GM12891 (cell line): ENCODE data around the gene HOXB5.

Experiments used
- DNase-seq: peaks from one replicate; pipeline ENCODE4 v3.0.0; 2011; ENCODE audit warnings: low spot score; ENCODE audit not compliant: insufficient read length
- FAIRE-seq: peaks from 2 replicates; lab custom pipeline; 2011; peaks lifted over from hg19 to GRCh38; lab: Jason Lieb, UNC
- PAX5 ChIP-seq: IDR thresholded peaks from 2 replicates; pipeline ENCODE4 v1.6.1; 2011; ENCODE audit warnings: low read length, moderate library complexity, mild to moderate bottlenecking; ENCODE audit not compliant: insufficient read depth, severe bottlenecking
- POLR2A ChIP-seq: IDR thresholded peaks from 2 replicates; pipeline ENCODE4 v1.6.1; 2011; ENCODE audit warnings: low read depth, low read length, control low read depth
- POLR2AphosphoS5 ChIP-seq: IDR thresholded peaks from 2 replicates; pipeline ENCODE4 v1.6.1; 2011; ENCODE audit warnings: low read depth, low read length, control low read depth
- POU2F2 ChIP-seq: IDR thresholded peaks from 2 replicates; pipeline ENCODE4 v1.6.1; 2011; ENCODE audit warnings: low read depth, mild to moderate bottlenecking, control low read depth, low read length, moderate library complexity
- SPI1 ChIP-seq: IDR thresholded peaks from 2 replicates; pipeline ENCODE4 v1.6.1; 2011; ENCODE audit warnings: low read depth, low read length, control low read depth
- TAF1 ChIP-seq: IDR thresholded peaks from 2 replicates; pipeline ENCODE4 v1.6.1; 2011; ENCODE audit warnings: low read depth, low read length, control low read depth

The HOXB5 gene

DNA sequence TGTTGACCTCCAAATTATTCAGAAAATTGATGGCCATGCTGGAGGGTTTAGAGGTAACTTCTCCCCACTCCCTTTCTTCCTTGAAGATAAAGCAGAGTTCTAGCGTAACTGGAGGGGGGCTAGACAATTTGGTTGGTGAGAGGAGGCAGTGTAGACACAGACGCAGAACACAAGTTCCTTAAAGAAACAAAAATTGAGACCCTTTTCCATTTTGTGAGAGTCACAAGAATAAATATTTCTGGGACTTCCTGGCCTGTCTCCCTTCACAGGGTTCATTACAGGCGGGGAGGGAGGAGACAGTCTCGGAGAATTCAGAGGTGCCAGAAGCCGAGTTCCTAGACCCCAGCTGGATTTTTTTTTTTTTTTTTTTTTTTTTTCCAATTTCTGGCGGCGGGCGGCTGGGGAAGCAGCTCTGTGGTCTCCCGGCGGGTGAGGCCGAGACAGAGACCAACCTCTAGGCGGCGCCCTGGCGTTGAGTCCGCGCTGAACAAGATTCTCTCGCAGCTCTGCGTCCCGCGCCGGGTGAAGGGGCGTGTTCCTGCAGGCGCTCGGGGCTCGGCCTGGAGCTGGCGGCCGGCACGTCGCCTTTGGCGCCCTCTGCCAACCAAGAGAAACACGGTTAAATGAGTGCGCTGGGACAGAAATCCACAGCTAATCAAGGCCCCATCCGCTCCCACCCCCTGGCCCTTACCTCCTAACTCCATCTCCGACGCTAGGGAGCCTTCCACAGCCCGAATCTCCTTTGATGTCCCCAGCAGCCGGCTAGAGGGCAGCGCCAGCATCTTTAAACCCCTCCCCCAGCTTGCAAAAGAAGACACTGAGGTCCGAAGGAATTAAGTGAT lies 42.8 kb upstream of the HOXB5 start:
- FAIRE-seq, result peak; percentile 5
- DNase-seq, result peak; percentile 83
- TF ChIP-seq PAX5, result no peak
- no peak for TF ChIP-seq POLR2A
- TF ChIP-seq SPI1, result no peak
- no peak for TF ChIP-seq POLR2AphosphoS5
- no peak for TF ChIP-seq TAF1
- TF ChIP-seq POU2F2, result no peak

DNA sequence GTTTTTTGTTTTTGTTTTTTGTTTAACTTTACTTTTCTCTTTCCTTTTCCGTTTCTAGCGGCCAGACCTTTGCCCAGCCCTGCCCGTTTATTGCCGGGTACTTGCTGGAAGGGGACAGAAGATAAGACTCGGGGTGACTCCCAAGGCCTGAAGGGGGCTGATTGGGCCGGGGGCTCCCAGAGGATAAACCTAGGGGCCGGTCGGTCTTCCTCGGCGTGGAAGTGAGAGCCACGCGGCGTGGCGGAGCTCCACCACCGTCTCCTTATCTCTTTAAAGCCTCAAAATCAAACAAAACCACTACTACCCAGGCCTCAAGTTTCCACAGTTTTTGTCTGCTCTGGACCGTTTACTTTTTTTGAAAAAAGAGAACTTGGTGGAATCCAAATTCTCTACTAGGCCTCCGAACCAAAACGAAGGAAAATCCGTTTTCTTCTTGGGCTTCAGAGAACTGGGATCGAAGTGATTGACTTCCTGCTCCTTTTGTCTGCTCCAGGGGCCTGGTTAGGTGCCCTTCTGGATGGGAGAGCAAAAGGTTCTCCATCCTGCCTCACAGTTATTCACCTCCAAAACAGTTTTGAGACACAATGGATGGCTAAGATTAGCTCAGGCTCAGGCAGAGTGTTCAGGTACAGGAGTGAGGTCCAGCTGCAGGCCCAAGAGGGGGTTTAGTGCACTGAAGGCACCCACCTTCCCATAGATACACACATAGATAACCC lies 41.1 kb upstream of the HOXB5 start:
- no peak for DNase-seq
- no peak for FAIRE-seq
- no peak for TF ChIP-seq POLR2A
- no peak for TF ChIP-seq POLR2AphosphoS5
- no peak for TF ChIP-seq TAF1
- no peak for TF ChIP-seq POU2F2
- no peak for TF ChIP-seq PAX5
- no peak for TF ChIP-seq SPI1

DNA sequence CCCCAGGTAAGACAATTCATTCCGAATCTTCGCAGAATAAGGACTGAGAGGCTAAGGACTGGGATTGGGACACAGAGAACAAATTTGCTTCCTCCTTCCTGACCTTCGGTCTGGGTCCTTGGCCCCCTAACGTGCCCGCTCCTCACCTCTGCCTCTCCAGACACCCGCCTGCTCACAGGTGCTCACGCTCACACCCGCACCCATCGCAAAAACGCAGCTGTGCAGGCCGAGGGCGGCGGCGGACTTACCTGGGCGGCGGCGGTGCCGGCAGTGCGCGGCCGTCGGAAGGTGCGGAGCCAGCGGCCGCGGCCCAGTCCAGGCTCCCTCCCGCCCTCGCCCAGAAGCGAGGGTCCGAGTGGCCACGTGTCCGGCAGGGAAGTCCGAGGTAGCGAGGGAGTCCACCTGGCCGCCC lies 39.7 kb upstream of the HOXB5 start:
- FAIRE-seq, result no peak
- DNase-seq, result no peak
- no peak for TF ChIP-seq POLR2AphosphoS5

- no peak for TF ChIP-seq SPI1
- FAIRE-seq (peak; percentile 9), DNase-seq (no peak)
Observed at GRCh38 chr17:48632579-48633265, 39.1 kb upstream of the HOXB5 start.

- DNase-seq, result no peak
- FAIRE-seq, result peak; percentile 80
- 0 out of 2 replicates have a peak, but pooled peaks have one; percentile 10 for TF ChIP-seq SPI1
- TF ChIP-seq POU2F2, result no peak
Observed at GRCh38 chr17:48631693-48632578, 38.4 kb upstream of the HOXB5 start.

DNA sequence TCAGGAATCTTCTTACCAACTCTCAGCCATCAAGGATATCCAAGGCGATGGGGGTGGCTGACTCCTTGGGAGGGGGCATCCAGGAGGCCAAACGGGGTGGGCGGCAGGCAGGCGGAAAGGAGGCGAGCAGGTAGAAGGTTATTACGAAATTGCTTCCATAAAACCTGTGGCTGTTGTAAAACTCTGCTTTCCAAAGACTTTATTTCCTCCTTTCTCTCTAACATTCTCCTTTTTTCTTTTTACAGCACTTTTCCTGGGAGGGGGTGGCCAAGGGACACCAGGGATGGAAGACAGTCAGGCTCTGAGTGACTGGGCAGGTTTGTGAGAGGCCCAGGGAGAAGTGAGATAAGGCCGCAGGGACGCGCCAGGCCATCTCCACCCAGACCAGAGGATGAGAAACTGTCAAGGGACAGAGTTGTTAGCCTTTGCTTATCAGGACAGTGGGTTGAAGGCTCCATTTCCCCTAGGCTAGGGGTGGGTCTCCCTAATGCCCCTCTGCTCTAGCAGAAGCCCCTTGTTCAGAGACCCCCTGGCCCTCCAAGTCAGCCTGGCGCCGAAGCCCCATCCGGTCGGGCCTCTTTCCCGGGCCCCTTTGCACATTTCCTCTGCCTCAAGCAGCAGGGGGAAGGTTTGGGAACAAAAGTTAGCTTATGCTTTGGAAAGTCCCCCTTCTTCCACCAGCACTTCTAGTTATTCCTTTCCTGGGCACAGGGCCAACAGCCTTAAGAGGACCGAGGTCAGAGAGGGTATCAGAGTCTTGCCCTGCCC lies 37.5 kb upstream of the HOXB5 start:
- DNase-seq (no peak), FAIRE-seq (no peak)
- TF ChIP-seq TAF1 (no peak), POLR2A (no peak), POU2F2 (no peak), PAX5 (no peak), POLR2AphosphoS5 (no peak), SPI1 (no peak)

- TF ChIP-seq TAF1, result no peak
- no peak for TF ChIP-seq POLR2A
- TF ChIP-seq PAX5, result no peak
- TF ChIP-seq POU2F2, result no peak
- no peak for TF ChIP-seq POLR2AphosphoS5
- no peak for TF ChIP-seq SPI1
- DNase-seq (no peak), FAIRE-seq (no peak)
Observed at GRCh38 chr17:48630009-48630924, 36.7 kb upstream of the HOXB5 start.

- TF ChIP-seq POLR2AphosphoS5 (no peak), POLR2A (no peak), POU2F2 (no peak)
- FAIRE-seq (no peak), DNase-seq (no peak)
Observed at GRCh38 chr17:48629411-48629759, 35.8 kb upstream of the HOXB5 start.
